HUES6 (cell line): ENCODE data around the gene KLHL29.

ENCODE experiments used
- H3K27ac ChIP-seq: 2 replicates; pipeline ENCODE4 v1.7.0; 2013; ENCODE audit warnings: low read depth, mild to moderate bottlenecking, low read length, inconsistent platforms
- H3K27me3 ChIP-seq: 2 replicates; pipeline ENCODE4 v1.6.1; 2013; ENCODE audit warnings: low read length; ENCODE audit not compliant: control insufficient read depth, insufficient read depth
- H3K36me3 ChIP-seq: 2 replicates; pipeline ENCODE4 v1.6.1; 2013; ENCODE audit warnings: low read length; ENCODE audit not compliant: control insufficient read depth, insufficient read depth
- H3K4me1 ChIP-seq: 2 replicates; pipeline ENCODE4 v1.6.1; 2013; ENCODE audit warnings: low read length; ENCODE audit not compliant: control insufficient read depth, insufficient read depth
- H3K4me3 ChIP-seq: 2 replicates; pipeline ENCODE4 v1.5.1; 2013; ENCODE audit warnings: low read depth, low read length
- H3K9ac ChIP-seq: one replicate; pipeline ENCODE4 v1.6.1; 2013; ENCODE audit warnings: mild to moderate bottlenecking, low read length
- H3K9me3 ChIP-seq: 2 replicates; pipeline ENCODE4 v1.6.1; 2013; ENCODE audit warnings: low read depth, low read length; ENCODE audit not compliant: control insufficient read depth, insufficient read depth

The KLHL29 gene

GRCh38 chr2:23449831-23450331 is 64.9 kb downstream of the KLHL29 start:
- 0 out of 2 replicates have a peak, but pooled peaks cover 5% of the 10 kb centered on the region for H3K4me1 ChIP-seq
- no peak overlapping the region for H3K4me3 ChIP-seq
- H3K9me3 ChIP-seq, result no peaks in the 10 kb centered on the region
- no peak overlapping the region for H3K27ac ChIP-seq
- no peaks in the 10 kb centered on the region for H3K36me3 ChIP-seq
- no peak overlapping the region for H3K9ac ChIP-seq
- no peaks in the 10 kb centered on the region for H3K27me3 ChIP-seq

- Histone ChIP-seq H3K27me3 (no peaks in the 10 kb centered on the region), H3K27ac (no peak overlapping the region), H3K36me3 (no peaks in the 10 kb centered on the region), H3K9ac (no peak overlapping the region), H3K4me1 (0 out of 2 replicates have a peak, but pooled peaks cover 5% of the 10 kb centered on the region), H3K4me3 (no peak overlapping the region), H3K9me3 (no peaks in the 10 kb centered on the region)
Observed at GRCh38 chr2:23452372-23452771, 67.4 kb downstream of the KLHL29 start.

GRCh38 chr2:23452853-23453420 is 68.0 kb downstream of the KLHL29 start:
- Histone ChIP-seq H3K36me3 (no peaks in the 10 kb centered on the region), H3K27me3 (no peaks in the 10 kb centered on the region), H3K4me3 (no peak overlapping the region), H3K9ac (no peak overlapping the region), H3K4me1 (0 out of 2 replicates have a peak, but pooled peaks cover 5% of the 10 kb centered on the region), H3K27ac (no peak overlapping the region), H3K9me3 (no peaks in the 10 kb centered on the region)

GRCh38 chr2:23453432-23453831 is 68.5 kb downstream of the KLHL29 start:
- Histone ChIP-seq H3K9ac (no peak overlapping the region), H3K4me3 (no peak overlapping the region), H3K27me3 (no peaks in the 10 kb centered on the region), H3K9me3 (no peaks in the 10 kb centered on the region), H3K4me1 (0 out of 2 replicates have a peak, but pooled peaks cover 5% of the 10 kb centered on the region), H3K27ac (no peak overlapping the region), H3K36me3 (no peaks in the 10 kb centered on the region)

GRCh38 chr2:23453836-23454460 is 69.0 kb downstream of the KLHL29 start:
- Histone ChIP-seq H3K27me3 (no peaks in the 10 kb centered on the region), H3K27ac (no peak overlapping the region)

GRCh38 chr2:23454501-23455120 is 69.6 kb downstream of the KLHL29 start:
- no peaks in the 10 kb centered on the region for H3K27me3 ChIP-seq
- no peak overlapping the region for H3K27ac ChIP-seq
- no peak overlapping the region for H3K4me3 ChIP-seq
- H3K9ac ChIP-seq, result no peak overlapping the region
- H3K4me1 ChIP-seq, result 0 out of 2 replicates have a peak, but pooled peaks cover 5% of the 10 kb centered on the region
- no peaks in the 10 kb centered on the region for H3K36me3 ChIP-seq
- H3K9me3 ChIP-seq, result no peaks in the 10 kb centered on the region

More at GRCh38 chr2:23453836-23454460, 69.0 kb downstream of the KLHL29 start:
- no peaks in the 10 kb centered on the region for H3K36me3 ChIP-seq
- no peaks in the 10 kb centered on the region for H3K9me3 ChIP-seq
- H3K4me3 ChIP-seq, result no peak overlapping the region
- no peak overlapping the region for H3K9ac ChIP-seq
- H3K4me1 ChIP-seq, result 0 out of 2 replicates have a peak, but pooled peaks cover 5% of the 10 kb centered on the region

- Histone ChIP-seq H3K36me3 (no peaks in the 10 kb centered on the region), H3K4me1 (0 out of 2 replicates have a peak, but pooled peaks cover 5% of the 10 kb centered on the region), H3K4me3 (no peak overlapping the region), H3K9me3 (no peaks in the 10 kb centered on the region), H3K27me3 (no peaks in the 10 kb centered on the region), H3K9ac (no peak overlapping the region), H3K27ac (no peak overlapping the region)
Observed at GRCh38 chr2:23456396-23456795, 71.4 kb downstream of the KLHL29 start.

GRCh38 chr2:23456881-23457760 is 72.1 kb downstream of the KLHL29 start:
- Histone ChIP-seq H3K27me3 (no peaks in the 10 kb centered on the region), H3K9ac (no peak overlapping the region), H3K27ac (no peak overlapping the region), H3K4me1 (0 out of 2 replicates have a peak, but pooled peaks cover 5% of the 10 kb centered on the region), H3K36me3 (no peaks in the 10 kb centered on the region), H3K4me3 (no peak overlapping the region), H3K9me3 (no peaks in the 10 kb centered on the region)

- Histone ChIP-seq H3K27me3 (no peaks in the 10 kb centered on the region), H3K27ac (no peak overlapping the region), H3K4me1 (0 out of 2 replicates have a peak, but pooled peaks cover 5% of the 10 kb centered on the region), H3K36me3 (no peaks in the 10 kb centered on the region), H3K9ac (no peak overlapping the region), H3K4me3 (no peak overlapping the region), H3K9me3 (no peaks in the 10 kb centered on the region)
Observed at GRCh38 chr2:23457990-23458682, 73.2 kb downstream of the KLHL29 start.

- H3K9me3 ChIP-seq, result no peaks in the 10 kb centered on the region
- H3K36me3 ChIP-seq, result no peaks in the 10 kb centered on the region
- no peaks in the 10 kb centered on the region for H3K27me3 ChIP-seq
- H3K27ac ChIP-seq, result no peak overlapping the region
- no peak overlapping the region for H3K9ac ChIP-seq
- H3K4me3 ChIP-seq, result no peak overlapping the region
- no peaks in the 10 kb centered on the region for H3K4me1 ChIP-seq
Observed at GRCh38 chr2:23459032-23459431, 74.1 kb downstream of the KLHL29 start.
